T follicular helper cell (primary cell): Measurements from ENCODE around the gene DECR2.
A peak's percentile ranks its signal among the peaks of the same experiment; 100 is the strongest.
"Not testable (repeated sequence)": the region's sequence is repeated elsewhere in the genome, so short reads cannot be mapped to it uniquely, and the experiment has no call there.

Experiments used
- DNase-seq: peaks from one replicate; pipeline ENCODE4 v3.0.0-alpha.2; 2020; ENCODE audit warnings: low read depth

The DECR2 gene

DNA sequence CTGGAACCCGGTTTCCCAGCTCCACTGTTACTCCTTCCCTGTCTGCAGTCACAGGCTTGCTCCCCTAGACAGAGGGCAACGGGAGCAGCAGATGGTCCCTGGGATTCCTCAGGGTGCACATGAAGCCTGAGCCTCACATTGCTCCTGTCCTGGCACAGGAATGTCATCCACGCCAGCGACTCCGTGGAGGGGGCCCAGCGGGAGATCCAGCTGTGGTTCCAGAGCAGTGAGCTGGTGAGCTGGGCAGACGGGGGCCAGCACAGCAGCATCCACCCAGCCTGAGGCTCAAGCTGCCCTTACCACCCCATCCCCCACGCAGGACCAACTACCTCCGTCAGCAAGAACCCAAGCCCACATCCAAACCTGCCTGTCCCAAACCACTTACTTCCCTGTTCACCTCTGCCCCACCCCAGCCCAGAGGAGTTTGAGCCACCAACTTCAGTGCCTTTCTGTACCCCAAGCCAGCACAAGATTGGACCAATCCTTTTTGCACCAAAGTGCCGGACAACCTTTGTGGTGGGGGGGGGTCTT is 1.6 kb upstream of the DECR2 start:
- no peak for DNase-seq

DNA sequence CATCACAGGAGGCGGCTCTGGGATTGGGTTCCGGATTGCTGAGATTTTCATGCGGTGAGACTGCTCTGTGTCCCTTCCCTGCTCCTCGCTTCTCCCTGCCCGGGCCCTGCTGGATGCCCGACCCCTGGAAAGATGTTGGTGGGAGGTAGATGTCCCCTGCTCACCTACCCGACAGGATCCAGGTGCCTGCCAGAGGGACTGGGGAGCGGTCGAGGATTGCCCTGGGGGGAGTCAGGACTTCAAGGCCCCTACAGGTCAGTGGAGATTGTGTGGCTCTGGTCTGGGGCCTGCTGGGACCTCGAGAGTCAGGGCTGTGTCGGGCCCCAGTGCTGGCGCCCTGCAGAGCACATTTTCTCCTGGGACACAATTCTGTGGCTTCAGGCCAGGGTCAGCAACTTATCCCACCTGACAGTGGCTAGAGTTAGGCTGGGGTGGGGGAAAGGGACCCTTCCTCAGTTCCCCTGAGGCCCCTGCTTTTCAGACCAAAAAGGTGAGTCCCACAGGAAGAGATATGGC is 3.3 kb downstream of the DECR2 start:
- DNase-seq: no peak

DNA sequence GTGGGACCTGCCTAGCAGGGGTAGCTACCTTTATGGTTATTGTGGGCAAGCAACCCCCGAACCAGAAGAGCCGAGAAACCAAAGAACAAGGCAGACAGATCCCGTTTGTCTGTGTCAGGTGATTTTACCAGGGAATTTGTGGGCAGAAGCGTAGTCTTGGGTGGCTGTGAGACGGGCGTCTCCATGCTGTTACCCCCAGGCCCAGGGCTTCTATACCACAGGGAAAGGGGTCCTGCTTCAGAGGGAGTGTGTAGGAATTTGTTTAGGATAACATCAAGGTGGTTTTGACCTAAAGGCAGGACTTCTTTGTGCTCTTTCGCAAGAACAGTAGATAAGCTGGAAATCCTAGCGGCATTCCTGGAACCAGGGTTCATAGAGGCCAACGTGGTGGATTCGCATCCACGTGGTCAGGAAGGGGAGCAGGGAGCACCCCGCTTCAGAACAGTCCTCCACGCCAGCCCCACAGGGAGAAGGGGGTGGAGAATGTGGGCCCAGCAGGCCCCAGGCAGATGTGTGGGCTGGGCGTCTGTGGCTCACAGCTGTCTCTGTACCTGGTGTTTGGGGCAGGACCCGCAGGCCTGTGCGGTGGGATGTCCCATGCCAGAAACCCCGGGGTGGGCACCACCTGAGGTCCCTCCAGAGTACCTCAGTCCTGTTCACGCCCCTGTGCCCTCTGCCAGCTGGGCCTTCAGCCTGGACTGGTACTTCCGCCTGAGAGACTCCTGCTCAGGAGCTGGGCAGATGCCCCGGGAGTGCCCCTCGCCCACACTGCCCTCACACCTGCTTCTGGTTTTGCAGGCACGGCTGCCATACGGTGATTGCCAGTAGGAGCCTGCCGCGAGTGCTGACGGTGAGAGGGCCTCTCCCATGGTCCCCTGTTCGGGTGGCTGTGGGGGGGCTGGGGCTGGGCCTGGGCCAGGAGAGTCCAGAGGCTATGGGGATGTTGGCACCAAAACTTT is 4.1 kb downstream of the DECR2 start:
- DNase-seq: no peak

DNA sequence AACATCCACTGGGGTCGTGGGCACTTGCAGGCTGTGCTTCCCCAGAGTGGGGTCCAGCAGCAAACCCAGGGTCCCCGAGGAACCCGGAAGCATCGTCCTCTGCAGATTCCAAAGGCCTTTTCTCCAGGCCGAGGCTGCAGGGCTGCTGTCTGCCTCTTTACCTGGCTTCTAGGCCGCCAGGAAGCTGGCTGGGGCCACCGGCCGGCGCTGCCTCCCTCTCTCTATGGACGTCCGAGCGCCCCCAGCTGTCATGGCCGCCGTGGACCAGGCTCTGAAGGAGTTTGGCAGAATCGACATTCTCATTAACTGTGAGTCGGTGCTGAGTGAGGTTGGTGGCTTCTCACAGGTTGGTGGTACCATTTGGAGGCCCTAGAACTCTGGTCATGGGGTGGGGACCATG is 5.6 kb downstream of the DECR2 start:
- no peak for DNase-seq

DNA sequence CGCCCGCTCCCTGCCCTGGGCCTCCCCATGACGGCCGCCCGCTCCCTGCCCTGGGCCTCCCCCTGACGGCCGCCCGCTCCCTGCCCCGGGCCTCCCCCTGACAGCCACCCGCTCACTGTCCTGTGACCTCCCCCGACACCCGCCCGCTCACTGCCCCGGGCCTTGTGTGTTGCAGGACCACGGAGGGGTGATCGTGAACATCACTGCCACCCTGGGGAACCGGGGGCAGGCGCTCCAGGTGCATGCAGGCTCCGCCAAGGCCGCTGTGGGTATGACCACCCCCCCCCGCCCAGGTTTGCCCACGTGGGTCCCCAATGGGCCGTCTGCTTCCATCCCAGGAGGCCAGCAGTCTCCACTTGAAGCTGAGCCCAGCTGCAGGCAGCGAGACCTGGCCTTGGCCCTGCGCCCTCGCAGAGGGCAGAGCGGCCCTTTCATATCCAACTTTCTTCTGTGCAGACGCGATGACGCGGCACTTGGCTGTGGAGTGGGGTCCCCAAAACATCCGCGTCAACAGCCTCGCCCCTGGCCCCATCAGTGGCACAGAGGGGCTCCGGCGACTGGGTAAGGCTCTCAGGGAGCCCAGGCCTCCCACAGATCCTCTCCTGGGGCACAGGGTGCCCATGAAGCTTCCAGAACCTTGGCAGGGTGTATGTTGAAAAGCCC is 9.0 kb downstream of the DECR2 start:
- DNase-seq: no peak

DNA sequence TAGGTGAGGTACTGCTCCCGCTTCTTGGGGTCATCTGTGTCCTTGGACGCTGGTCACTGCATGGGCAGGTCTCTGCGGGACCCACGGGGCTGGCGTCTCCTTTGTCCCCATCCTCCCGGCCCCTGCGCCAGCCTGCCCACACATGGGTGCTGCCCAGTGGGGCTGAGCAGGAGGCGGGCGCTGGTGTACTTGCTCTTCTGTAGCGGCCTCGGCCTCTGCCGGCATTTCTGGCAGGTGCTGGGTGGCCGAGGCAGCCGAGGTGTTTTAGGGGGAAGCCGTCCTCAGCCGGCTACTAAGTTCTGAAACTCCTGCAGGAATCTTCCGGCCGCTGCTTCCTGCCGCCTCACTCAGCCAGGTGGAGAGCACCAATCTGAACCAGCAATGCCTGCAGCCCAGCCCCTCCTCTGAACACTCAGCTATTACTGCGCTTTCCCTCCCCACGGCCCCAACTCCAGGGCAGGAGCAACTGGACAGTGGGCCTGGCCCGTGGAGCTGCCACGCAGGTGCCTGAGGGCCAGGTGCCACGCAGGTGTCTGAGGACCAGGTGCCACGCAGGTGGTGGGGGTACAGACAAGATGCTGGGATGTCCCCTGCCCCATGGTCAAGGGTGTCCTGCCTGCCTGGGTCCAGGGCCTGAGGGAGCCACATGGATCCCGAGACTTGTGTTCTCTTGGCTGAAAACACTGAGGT is 10.0 kb downstream of the DECR2 start:
- no peak for DNase-seq

DNA sequence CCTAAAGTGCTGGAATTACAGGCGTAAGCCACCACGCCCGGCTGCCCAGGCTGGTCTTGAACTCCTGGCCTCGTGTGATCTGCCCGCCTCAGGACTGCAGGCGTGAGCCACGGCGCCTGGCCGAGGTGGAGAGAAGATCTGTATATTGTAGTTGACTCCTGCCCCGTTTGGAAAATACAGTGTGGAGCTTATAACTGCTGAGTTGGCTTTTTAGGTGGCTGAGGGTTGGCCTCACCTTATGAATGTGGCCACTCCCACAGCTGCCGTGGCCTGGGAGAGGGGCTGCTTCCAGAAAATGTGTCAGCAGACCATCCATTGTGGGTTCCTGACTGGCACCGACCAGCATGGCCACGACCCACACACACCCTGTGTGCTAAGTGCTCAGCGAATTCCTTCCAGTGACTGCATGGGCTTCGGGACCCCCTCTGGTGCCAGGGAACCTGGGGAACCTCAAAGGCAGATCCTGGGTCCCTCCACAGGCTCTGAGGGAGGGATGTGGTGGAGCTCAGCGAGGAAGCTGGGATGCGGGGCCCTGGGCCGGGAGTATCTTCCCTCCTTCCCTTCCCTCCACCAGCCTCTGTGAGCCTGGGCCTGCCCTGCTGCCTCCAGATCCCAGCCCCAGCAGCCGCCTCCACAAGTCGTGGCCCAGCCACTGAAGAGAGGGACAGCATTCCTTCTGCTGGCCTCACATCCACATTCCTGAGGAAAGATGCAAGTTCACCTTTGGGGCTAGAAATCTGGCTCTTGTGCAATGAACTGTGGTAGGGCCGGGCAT is 12.9 kb downstream of the DECR2 start:
- no peak for DNase-seq

DNA sequence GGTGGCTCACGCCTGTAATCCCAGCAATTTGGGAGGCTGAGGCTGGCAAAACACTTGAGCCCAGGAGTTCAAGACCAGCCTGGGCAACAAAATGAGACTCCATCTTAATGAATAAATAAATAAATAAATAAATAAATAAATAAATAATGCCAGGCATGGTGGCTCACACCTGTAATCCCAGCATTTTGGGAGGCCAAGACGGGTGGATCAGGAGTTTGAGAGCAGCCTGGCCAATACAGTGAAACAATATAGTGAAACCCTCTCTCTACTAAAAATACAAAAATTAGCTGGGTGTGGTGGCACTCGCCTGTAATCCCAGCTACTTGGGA is 13.4 kb downstream of the DECR2 start:
- DNase-seq: not testable (repeated sequence)

DNA sequence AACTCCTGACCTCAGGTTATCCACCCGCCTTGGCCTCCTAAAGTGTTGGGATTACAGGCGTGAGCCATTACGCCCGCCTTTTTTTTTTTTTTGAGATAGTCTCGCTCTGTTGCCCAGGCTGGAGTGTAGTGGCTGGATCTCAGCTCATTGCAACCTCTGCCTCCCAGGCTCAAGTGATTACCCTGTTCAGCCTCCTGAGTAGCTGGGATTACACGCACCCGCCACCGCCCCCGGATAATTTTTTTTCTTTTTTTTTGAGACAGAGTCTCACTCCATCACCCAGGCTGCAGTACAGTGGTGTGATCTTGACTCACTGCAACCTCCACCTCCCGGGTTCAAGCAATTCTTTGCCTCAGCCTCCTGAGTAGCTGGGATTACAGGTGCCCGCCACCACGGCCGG is 20.5 kb downstream of the DECR2 start:
- not testable (repeated sequence) for DNase-seq

DNA sequence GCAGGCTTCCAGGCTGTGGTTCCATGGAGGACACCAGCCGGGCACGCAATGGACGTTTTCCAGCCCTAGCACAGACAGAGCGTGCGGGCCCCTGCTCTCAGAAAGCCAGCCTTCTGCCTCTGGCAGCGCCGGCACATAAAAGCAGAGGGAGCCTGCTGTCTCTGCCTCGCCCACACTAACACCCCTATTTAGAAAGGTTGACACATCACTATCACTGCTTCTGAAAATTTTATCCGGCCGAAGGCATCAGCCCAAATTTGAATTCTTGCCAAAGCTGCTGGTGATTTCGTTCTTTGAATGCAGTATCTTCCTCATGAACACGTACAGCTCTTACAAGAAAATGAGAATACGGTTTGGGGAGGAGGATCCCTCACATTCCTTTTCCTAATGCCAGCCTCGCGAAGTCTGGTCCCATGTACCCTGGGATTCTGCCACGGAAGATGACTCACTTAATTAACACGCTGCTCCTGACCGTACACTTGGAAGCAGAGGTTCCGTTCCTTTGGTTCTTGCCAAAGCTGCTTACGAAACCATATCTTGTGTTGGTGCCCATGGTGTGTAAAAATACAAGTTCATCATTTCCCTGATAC is 22.4 kb downstream of the DECR2 start:
- DNase-seq: no peak

DNA sequence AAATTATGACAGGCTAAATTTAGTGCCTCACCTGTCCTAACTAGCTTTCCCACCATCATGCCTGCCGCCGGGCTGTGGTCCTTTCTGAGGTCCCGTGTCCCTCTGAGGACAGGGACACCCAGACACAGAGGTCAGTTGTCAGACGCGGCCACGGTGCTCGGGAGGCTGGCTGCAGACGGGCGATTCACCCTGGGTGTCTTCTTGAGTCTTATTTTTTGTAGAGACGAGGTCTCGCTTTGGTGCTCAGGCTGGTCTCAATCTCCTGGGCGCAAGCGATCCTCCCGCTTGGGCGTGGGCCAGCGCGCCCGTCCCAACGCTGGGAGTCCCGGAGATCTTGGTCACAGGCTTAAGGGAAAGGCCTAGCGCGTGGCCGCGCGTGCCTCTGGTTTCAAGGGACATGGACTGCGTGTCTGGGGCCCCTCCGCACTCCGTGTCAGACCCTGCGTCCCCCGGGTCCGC is 23.0 kb downstream of the DECR2 start:
- no peak for DNase-seq

DNA sequence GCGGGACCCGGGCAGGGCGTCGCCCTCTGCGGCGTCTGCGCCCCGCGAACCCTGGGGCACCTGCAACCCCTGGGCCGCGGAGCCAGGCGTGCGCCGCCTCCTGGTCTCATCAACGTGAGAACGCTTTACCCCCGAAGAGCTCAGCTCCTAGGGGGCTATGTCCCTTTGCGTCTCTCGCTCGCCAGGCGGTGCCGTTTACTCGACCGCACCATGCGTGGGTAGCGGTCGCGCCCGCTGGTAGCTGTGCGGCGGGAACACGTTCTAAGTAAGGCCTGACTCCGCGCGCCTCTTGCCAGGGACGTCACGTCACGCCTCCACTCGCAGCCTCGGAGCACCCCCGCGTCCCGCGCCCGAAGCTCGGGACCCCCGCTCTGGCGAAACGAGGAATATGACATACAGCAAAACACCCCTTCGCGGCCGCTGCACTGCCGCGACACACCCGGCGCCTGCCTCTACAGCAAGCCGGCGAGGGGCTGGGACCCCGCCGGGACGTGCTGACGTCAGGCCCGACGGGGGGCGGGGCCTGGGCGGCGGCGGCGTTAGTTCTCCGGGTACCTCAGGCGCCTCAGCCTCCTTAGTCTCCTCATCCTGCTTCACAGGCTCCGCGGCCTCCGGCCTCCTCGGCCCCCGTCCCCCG is 23.5 kb downstream of the DECR2 start, which contains the start of gene RAB11FIP3:
TSS of gene RAB11FIP3 (plus strand) at position 568 of the 637 bp plus-strand sequence. CDS start 358 bp downstream, outside the sequence.
- peak; percentile 73 for DNase-seq

DNA sequence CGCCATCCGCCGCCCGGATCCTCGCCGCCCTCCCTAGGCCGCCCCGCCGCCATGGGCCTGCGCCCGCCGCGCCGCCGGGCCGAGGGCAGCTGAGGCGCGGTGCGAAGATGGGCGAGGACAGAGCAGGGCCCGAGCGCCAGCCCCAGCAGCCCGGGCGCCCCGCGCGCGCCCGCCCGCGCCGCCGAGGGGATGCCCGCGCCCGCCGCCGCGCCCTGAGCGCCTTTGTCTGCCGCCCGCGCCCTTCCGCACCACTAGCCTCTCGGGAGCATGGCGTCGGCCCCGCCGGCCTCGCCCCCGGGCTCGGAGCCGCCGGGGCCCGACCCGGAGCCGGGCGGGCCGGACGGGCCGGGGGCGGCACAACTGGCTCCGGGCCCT is 24.0 kb downstream of the DECR2 start:
- DNase-seq: no peak

DNA sequence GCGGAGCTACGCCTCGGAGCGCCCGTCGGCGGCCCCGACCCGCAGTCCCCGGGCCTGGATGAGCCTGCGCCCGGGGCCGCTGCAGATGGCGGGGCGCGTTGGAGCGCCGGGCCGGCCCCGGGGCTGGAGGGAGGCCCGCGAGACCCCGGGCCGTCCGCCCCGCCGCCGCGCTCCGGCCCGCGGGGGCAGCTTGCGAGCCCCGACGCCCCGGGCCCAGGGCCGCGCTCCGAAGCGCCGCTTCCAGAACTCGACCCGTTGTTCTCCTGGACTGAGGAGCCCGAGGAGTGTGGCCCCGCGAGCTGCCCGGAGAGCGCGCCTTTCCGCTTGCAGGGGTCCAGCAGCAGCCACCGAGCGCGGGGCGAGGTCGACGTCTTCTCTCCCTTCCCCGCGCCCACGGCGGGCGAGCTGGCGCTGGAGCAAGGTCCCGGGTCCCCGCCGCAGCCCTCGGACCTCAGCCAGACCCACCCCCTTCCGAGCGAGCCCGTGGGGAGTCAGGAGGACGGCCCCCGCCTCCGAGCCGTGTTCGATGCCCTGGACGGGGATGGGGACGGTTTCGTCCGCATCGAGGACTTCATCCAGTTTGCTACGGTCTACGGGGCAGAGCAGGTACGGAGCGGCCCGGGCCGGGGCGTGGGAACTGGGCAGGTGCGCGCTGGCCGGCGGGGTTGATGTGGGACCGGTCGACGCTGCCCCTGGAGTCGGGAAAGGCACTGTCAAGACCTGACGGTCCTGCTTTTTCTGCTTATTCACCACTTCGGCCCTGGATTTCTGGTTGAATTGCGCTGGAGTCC is 24.6 kb downstream of the DECR2 start:
- no peak for DNase-seq

DNA sequence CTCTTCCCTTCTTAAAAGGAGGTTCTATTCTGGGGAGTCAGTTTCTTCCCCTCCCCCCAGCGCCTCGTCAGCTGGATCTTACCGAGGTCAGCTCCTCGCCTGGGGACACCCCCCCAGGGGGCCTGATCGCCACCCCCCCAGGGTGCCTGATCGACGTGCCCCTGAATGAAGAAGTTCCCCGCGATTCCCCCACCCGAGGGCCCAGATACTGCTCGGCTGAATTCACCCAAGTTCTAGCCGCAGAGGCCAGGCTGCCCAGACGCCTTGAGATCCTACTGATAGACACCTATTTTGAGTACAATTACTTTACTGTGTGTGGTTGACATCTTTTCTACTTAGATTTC is 25.2 kb downstream of the DECR2 start:
- DNase-seq: no peak

DNA sequence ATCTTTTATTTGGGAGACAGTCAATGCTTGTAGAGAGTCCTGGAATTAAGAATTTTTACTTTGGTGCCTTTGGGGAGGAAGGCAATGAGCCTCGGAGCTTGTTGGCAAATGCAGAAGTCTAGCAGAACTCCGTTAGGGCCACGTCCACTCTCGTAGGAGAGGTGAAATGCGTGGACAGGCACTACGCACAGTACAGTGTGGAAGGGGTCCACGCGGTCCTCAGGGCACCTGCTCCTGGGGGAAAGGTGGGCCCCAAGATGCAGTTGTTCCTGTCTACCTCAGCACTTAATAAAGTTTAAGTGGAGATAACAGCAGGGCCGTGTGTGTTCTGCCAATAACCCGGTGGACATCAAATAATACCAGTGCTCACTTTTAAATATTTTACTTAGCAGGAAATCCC is 25.6 kb downstream of the DECR2 start:
- DNase-seq: no peak

DNA sequence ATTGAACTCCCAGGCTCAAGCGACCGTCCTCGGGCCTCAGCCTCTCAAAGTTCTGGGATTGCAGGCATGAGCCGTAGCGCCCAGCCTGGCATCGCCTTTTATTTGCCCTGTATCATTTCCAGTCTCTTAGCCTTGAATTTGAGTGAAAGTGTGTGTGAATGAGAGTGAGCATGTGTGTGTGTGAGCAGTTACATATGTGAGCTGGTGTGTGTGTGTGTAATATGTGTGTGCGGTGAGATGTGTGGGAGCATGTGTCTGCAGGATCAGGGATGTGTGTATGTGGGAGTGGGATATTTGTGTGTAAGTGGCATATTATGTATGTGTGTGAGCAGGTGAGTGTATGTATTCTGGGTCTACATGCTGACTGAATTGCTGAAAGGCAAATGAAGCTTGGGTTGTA is 29.2 kb downstream of the DECR2 start:
- no peak for DNase-seq

DNA sequence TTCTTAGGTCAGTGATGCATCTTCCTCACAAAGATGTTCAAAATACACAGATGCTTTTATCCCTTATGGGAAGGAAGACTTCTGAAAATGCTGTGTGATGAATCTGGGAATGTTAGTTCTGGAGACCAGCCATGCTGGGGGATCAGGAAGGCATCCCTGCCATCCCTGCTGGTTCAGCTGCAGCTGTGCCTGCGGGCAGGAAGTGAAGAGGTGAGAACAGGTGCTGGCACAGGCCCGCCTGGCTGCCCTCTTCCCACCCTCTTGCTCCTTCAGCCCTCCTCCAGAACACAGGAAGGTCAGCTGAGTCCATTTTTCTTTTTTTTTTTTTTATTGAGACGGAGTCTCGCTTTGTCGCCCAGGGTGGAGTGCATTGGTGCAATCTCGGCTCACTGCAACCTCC is 38.9 kb downstream of the DECR2 start:
- DNase-seq: no peak

DNA sequence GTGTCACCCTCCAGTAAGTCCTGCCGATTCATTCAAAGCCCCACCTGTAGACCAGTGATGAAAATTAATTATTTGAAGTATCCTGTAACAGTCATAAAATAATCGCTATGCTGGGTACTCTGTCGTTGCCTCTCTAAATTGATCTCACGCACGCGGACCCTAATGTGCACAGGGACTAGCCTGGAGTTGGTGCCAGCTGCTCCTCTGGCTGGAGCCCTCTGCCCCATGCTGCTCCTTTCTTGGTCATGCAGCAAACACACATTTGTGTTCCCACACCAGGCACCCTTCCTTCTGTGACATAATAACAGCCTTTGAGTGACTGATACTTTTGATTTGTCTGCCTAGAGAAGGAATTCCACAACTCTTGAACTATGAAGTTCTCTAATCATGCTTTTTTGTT is 39.8 kb downstream of the DECR2 start:
- DNase-seq: no peak

DNA sequence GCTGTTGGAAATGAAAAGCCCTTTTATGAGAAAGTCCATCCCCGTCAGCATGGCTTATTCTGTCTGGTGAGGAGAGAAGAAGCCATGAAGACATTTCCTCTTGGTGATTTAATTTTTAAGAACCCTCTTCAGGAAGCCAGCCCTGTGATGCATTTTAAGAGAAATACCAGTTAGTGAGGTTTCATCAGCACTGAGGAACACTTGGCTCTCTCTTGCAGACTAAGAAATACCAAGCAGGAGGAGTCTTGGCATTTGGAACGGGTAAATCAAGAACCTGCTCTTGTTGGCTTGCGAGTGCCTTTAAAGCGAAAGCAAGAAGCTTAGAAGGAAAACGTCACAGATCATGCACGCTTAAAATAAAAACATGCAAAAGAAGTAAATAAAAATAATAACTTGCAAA is 41.3 kb downstream of the DECR2 start:
- DNase-seq: no peak
